ENCODE results near the gene TBX18. TPM values are rescaled to one million over a fixed set of nuclear protein-coding genes. Genes with fewer than 3 reads are reported as not detected.

The TBX18 gene
- total RNA-seq, 4 donors from 2014 or later = 0.15 to 4.4 (median 1.9) TPM

DNA sequence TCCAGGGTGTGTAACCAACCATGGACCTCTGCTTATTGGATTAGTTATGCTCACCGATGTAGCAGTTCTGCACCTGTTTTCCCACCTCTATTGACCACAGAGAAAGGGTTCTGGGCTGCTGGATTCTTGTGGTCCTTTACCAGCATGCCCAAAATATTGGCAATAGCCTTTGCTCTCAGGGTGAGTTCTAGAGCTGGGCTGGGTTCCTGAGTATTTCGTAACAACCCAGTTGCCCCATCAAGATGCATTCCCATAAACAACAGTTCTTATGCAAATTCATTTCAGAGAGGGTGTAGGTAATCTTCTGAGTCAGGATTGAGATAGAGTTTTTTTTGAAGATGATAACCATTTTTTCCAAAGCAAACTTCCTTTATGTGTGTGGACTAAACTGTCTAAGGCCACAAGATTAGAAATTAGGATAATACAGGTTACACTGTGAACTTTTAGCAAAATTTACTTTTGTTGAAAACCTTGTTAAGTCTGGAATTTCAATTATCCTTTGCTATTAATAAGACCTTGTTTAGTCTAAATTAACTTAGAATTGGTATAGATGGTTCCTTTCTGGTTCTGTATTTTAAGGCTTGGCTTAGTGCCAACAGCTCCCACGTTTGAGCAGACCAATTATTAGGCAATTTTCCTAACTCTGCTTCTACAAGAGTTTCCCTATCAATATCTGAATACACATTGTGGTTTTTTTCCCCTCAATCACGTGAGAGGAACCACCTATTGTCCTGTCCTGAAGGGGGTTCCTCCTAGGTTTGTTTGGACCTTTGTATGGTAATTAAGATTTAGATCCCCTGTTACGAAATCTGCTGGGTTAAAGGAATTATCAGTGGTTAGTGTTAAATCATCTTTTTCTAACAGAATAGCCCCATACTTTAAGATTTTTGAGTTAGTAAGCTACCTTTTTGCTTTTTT lies 46.1 kb downstream of the TBX18 start:
- DNase-seq = no peak
- Histone ChIP-seq H3K27me3 (no peaks in the 10 kb centered on the region), H3K4me3 (no peak overlapping the region), H3K4me1 (no peaks in the 10 kb centered on the region), H3K9me3 (no peaks in the 10 kb centered on the region), H3K36me3 (no peaks in the 10 kb centered on the region), H3K27ac (no peak overlapping the region)
- 38 to 41% methylated on average over 5 of the region's 5 CpGs for WGBS, 2 donors
- TF ChIP-seq, protein P1, sequence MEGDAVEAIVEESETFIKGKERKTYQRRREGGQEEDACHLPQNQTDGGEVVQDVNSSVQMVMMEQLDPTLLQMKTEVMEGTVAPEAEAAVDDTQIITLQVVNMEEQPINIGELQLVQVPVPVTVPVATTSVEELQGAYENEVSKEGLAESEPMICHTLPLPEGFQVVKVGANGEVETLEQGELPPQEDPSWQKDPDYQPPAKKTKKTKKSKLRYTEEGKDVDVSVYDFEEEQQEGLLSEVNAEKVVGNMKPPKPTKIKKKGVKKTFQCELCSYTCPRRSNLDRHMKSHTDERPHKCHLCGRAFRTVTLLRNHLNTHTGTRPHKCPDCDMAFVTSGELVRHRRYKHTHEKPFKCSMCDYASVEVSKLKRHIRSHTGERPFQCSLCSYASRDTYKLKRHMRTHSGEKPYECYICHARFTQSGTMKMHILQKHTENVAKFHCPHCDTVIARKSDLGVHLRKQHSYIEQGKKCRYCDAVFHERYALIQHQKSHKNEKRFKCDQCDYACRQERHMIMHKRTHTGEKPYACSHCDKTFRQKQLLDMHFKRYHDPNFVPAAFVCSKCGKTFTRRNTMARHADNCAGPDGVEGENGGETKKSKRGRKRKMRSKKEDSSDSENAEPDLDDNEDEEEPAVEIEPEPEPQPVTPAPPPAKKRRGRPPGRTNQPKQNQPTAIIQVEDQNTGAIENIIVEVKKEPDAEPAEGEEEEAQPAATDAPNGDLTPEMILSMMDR (IDR thresholded peaks at IDR 0.05) = no peak
- no peak for TF ChIP-seq POLR2A (IDR thresholded peaks at IDR 0.05)
- intact Hi-C loops (cut with DNase I) = no loop called here

DNA sequence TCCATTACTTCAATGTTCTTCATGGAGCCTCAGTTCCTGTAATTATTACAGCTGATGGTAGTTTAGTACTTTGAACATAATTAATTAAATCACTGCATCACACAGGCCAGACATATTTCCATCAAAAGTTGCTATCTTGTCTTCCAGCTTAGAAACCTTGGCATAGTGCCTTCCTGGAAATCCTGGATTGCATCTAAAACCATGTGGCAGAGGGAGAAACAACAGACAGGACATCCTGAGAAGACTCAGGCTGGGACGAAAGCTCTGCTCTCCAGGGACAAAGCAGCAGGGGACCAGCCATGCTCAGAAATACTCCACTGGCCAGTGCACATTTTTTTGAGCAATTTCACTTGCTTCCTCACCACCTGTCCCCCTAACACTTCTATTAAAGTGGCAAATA lies 55.3 kb downstream of the TBX18 start:
- TF ChIP-seq, protein P1 (IDR thresholded peaks at IDR 0.05) = no peak
- TF ChIP-seq POLR2A (IDR thresholded peaks at IDR 0.05) = no peak

DNA sequence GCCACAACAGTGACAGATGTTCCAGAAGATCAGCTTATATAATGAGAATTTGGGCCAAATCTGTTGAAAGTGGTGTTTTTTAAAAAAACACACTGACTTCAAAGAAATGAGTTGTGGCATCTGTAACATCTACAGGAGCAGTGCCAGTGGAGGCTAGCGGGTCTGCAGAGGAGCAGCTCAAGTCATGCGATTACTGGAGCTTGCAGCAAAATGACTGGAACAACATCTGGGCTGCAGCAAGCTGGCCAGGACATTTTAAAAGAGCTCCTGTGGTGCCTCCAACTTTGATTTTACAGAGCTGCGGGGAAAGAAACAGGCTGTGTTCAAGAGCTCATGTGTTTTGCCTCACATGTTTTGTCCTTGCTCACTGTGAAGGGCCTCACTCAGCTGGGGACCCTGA lies 57.2 kb downstream of the TBX18 start:
- no peaks in the 10 kb centered on the region for H3K4me1 ChIP-seq
- no peak for DNase-seq
- H3K27me3 ChIP-seq = no peaks in the 10 kb centered on the region
- H3K9me3 ChIP-seq = no peaks in the 10 kb centered on the region
- intact Hi-C loops (cut with DNase I) = no loop called here
- TF ChIP-seq, protein P1 (IDR thresholded peaks at IDR 0.05) = no peak
- no peak for TF ChIP-seq POLR2A (IDR thresholded peaks at IDR 0.05)
- no peak overlapping the region for H3K4me3 ChIP-seq
- WGBS, 2 donors = 64 to 73% methylated on average over 3 of the region's 3 CpGs
- H3K27ac ChIP-seq = no peak overlapping the region
- H3K36me3 ChIP-seq = no peaks in the 10 kb centered on the region

More for the DNA sequence above, 55.3 kb downstream of the TBX18 start:
- no peaks in the 10 kb centered on the region for H3K27me3 ChIP-seq
- no peak overlapping the region for H3K4me3 ChIP-seq
- H3K27ac ChIP-seq = no peak overlapping the region
- 15 to 44% methylated on average over 1 of the region's 1 CpG for WGBS, 2 donors
- intact Hi-C loops (cut with DNase I) = no loop called here
- H3K9me3 ChIP-seq = no peaks in the 10 kb centered on the region
- H3K4me1 ChIP-seq = no peaks in the 10 kb centered on the region
- DNase-seq = no peak
- H3K36me3 ChIP-seq = no peaks in the 10 kb centered on the region

DNA sequence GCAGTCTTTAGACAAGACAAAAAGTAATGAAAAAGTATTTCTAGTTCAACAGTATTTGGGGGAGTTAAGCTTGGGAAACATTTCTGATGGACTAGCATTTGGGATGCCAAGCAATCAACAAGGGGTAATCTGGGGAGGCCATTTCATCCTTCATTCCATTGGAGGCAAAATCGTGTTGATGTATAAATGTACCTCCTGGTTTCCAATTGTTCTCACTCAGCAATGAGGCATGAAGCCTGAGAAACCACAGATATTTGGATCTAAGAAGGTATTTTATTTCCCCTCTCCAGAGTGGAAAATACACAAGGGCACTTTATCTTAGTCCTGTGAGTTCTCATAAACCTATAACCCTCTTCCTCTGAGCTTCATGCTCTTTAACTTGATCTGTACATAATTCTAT lies 68.2 kb downstream of the TBX18 start:
- H3K4me1 ChIP-seq = no peaks in the 10 kb centered on the region
- no peak for DNase-seq
- no peak overlapping the region for H3K27ac ChIP-seq
- WGBS, 2 donors = 46 to 57% methylated on average over 1 of the region's 1 CpG
- no peak for TF ChIP-seq POLR2A (IDR thresholded peaks at IDR 0.05)
- TF ChIP-seq, protein P1 (IDR thresholded peaks at IDR 0.05) = no peak
- H3K9me3 ChIP-seq = no peaks in the 10 kb centered on the region
- no peaks in the 10 kb centered on the region for H3K36me3 ChIP-seq
- no peaks in the 10 kb centered on the region for H3K27me3 ChIP-seq
- no peak overlapping the region for H3K4me3 ChIP-seq
- intact Hi-C loops (cut with DNase I) = no loop called here

DNA sequence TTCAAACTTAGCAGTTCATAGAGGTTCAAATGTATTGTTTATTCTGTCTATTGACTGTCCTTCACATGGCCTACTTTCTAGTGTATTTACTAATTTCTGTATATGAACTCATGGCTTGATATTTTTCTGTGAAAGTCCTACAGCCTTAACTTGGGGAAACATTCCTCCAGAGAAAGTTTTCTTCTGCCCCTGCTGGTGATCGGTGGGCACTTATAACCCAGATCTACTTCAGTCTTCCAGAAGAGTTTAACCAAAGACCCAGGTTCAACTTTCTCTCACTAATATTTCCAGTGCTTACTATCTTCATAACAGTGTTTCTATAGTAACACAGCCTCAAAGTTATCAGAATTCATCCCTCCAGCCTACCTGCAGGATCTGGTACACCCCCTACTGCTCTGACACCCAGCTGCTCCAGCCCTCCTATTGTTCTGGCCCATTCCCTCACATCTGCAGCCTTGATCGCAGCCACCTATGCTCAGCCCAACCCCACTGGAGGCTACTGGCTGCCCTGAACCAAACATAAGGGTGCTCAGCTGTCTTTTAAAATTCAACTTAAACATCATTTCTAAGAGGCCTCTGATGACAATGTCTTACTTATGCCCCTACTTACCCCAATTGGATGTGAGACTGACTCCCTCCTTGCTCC lies 72.3 kb downstream of the TBX18 start:
- no peak for DNase-seq
- intact Hi-C loops (cut with DNase I) = no loop called here
- Histone ChIP-seq H3K4me1 (no peaks in the 10 kb centered on the region), H3K36me3 (no peaks in the 10 kb centered on the region), H3K9me3 (no peaks in the 10 kb centered on the region), H3K27me3 (no peaks in the 10 kb centered on the region), H3K27ac (no peak overlapping the region), H3K4me3 (no peak overlapping the region)
- TF ChIP-seq, protein P1 (IDR thresholded peaks at IDR 0.05) = no peak
- no peak for TF ChIP-seq POLR2A (IDR thresholded peaks at IDR 0.05)
- 71 to 89% methylated on average over 2 of the region's 2 CpGs for WGBS, 2 donors
